Erythroblast (primary cell): ENCODE results near the gene ANXA4.
A peak's percentile ranks its signal among the peaks of the same experiment; 100 is the strongest.
"Not testable (repeated sequence)": the region's sequence is repeated elsewhere in the genome, so short reads cannot be mapped to it uniquely, and the experiment has no call there.

Experiments used
- DNase-seq, 2 experiments: peaks; one replicate each; lab custom pipeline; 2025; lab: John Stamatoyannopoulos, UW
- GATA1 ChIP-seq: IDR thresholded peaks from 2 replicates; pipeline ENCODE4 v1.6.1; 2011; ENCODE audit warnings: low read depth, mild to moderate bottlenecking, control low read depth, low read length, moderate library complexity
- POLR2A ChIP-seq: IDR thresholded peaks from 2 replicates; pipeline ENCODE4 v1.6.1; 2011; ENCODE audit warnings: mild to moderate bottlenecking, low read length

The ANXA4 gene

DNA sequence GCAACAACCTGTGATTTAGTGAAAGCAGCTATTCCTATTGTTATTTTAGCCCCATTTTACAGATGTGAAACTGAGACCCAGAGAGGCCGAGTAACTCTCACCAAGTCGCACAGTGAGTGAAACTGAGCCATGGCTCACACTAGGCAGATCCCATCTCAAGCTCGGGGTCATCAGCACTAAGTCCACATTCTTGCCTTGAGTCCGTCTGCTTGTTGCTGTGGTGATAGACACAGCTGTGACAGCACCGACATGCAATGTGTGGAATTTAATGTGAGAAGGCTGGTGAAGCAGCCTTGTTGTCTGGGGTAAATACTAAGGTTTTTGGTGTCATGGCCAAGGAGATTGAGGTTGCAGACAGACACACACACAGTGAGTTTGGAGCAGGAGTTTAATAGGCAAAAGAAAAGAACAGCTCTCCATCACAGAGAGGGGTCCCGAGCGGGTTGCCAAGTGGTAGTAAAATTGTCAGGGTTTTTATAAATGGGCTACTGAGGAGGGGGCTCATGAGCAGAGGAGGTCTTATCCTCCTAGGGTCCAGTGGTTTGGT, 47.3 kb downstream of the ANXA4 start:
- TF ChIP-seq GATA1 (no peak), POLR2A (no peak)
- no peak for DNase-seq

DNA sequence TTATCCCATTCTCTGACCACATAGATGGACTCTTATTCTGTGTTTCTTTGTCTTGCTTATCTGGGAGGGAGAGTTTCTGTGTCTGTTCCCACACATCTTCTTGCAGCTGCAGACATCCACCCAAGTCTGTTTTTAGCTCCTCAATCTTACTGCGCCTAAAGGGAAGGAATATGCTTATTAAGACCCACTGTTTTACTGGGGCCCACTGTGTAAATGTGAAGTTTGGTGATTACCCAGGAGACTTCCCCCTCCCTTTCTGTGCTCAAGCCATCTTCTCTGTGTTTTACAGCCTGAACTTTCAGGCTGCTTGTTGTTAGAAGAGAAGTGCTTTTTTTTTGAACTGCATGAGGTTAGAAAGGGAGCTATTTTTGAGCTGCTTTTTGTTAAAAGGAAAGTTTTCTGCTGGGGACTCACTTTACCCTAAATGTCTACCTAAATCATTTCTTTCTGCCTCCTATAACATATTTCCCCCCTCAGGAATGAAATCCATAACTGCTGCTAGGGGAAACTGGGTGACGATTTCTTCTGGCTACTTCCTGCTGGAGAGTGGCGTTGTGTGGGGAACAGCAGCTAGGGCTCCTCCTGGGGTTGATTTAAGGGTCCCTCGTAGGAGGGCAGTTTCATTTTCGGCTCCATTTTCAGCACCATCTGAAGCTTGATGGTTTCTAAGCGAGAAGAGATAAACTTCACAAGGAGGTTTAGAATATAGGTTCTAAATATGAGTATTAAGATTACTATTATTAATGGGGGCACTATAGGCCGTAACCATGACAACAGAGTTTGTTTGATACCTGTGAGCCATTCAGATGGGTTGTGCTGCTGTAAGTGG, 48.1 kb downstream of the ANXA4 start:
- DNase-seq: no peak
- TF ChIP-seq POLR2A (no peak), GATA1 (no peak)

DNA sequence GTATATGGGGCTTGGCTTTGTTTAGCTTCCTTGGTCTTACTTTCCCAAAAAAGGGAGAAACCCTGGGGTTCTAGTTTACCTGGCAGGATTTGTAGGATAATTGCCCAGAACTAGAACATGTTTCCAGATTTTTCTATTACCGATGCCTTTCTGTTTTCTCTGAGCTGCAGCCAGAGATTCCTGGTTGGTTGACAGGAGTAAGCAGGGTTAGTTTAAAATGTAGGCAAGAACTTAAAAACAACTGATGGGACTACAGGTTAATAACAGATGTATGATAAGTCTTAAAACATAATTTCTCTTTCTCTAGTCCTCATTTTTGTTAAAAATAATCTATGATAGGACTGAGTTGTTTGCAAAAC, 48.6 kb downstream of the ANXA4 start:
- no peak for DNase-seq
- TF ChIP-seq GATA1 (no peak), POLR2A (no peak)

DNA sequence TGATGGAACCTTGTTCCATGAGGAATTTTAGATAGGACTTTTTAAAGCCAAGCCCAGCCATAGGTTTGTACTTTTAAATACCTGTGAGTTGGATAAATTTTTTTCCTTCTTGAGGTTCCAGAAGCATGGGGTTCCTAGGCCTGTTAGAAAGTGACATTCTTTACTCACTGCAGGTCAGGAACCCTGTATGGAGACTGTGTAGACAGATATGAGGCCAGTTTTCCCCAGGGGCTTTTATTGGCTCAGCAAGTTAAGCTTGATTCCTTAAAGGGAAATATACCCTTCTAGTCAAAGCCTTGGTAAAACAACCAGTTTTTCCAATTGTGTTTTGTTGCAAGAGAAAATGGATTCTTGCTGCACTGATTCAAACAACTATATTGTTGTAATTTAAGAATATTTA, 49.1 kb downstream of the ANXA4 start:
- no peak for DNase-seq
- TF ChIP-seq GATA1 (no peak), POLR2A (no peak)

DNA sequence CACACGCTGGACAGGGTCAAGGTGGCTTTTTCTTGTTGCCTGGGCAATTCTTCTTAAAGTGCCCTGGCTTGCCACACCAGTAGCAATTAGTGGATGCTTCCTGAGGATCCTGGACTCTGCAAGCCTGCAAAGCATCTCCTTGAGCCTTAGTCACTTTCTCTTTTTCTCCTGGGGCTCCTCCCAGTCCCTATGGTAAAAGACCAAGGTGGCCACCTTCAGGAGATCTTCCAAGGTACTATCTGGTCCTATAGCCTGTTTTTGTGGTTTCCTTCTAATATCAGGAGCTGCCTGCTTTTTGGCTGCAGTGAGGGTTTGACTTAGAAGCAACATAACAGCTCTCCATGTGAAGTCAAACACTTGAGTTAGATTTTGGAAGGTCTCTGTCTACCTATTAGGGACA, 54.2 kb downstream of the ANXA4 start:
- DNase-seq: peak; percentile 38 to 40
- TF ChIP-seq POLR2A (no peak), GATA1 (no peak)

DNA sequence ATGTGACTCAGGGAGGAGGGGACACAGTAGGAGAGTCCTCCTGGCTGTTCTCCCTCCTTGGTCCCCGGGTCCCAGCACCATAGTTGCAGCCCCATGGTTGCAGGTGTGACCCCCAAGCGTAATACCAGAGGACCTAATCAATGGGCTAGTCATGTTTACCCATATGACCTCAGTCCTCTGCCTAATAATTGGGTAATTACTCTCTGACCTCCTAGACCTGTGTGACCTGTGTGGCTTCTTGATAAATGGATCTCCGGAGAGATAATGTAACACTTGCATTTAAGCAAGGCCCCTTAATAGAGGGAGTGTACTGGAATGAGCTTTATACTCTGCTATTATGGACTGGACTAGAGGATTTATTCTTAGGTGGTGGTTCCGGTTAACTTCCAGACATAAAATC, 55.3 kb downstream of the ANXA4 start:
- DNase-seq: peak in 1 of 2 experiments; percentile 15
- TF ChIP-seq GATA1: no peak
- no peak for TF ChIP-seq POLR2A

DNA sequence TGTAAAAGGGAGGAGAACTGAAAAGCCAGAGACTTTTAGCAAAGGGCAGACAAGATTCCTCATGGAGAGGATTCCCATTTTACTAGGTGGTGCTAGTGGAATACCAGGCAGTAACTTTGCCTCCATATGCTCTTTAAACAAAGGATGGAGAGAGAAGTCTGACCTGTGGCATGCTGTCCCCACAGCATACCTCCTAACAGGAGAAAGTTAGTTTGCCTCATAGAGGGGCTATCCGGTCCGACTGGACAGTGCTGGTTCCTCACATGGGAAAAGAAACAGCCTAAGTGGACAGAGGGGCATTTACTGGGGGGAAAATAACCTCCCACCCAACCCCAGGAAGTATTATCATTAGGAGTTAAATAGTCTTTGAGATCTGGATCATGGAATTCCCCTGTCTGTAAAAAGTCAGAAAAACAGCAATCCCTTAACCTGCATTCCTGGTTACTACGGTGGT, 55.9 kb downstream of the ANXA4 start:
- TF ChIP-seq POLR2A: no peak
- TF ChIP-seq GATA1: no peak
- DNase-seq: no peak

DNA sequence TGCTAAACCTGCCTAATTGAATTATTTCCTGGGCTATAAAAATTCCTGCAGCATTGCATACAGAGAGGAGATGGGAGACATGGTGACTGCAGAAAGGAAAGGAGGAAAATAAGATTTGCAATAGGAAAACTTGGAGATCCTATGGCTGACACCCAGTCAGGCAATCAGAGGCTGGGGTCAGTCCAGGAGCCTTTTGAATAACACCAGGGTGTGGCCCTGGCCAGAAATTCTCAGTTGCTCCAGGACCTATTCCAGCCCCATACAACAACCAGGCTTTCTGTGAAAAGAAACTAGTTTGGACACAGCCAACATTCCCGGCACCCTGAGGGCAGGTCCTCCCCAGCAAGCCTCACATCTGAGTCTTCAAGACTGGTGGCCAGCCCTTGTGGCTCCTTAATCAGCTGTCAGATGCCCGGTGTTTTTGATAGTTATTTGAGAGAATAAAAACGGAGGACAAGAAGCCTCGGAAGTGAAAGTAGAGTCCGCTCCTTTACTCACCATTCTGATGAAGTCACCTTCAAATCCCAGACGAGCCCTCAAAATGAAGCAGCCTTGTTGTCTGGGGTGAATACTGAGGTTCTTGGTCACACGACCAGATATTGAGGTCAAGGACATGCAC, 56.5 kb downstream of the ANXA4 start:
- no peak for TF ChIP-seq POLR2A
- no peak for TF ChIP-seq GATA1
- DNase-seq: no peak

DNA sequence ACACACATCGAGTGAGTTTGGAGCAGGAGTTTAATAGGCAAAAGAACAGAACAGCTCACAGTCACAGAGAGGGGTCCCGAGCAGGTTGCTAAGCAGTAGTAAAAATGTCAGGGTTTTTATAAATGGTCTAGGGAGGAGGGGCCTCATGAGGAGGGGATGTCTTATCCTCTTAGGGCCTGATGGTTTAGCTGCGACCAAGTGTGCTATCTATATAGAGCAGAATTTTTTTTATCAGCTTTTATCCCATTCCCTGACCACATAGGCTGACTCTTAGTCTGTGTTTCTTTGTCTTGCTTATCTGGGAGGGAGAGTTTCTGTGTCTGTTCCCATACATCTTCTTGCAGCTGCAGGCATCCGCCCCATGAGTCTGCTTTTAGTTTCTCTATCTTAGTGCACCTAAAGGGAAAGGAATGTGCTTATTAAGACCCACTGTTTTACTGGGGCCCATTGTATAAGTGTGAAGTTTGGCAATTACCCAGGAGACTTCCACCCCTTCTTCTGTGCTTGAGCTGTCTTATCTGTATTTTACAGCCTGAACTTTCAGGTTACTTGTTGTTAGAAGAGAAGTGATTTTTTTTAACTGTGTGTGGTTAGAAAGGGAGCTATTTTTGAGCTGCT, 57.1 kb downstream of the ANXA4 start:
- TF ChIP-seq POLR2A (peak; percentile 43), GATA1 (peak; percentile 67)
- DNase-seq: peak; percentile 89 to 98

DNA sequence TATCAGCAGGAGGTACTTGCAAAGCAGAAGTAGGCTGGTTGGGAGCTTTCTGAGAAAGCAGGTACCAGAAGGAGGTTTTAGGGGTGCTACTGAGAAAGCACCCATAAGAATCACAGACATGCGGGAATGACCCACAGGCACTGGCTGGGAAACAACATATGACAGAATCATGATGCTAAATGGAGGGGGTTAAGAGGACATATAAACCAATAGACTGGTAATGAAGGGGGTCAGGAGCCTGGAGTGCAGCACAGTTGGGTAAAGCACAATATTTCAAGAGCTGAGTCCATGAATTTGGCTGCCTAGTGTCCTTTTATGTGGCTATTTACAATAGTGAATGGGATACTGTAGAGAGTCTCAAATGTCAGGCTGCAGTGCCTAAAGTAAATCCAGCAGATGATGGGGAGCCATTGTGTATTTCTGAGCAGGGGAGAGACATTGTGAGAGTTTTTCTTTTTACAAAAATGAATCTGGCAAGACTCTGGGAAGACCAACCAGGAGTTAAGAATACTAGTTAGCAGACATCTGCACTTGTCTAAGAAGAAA, 59.9 kb downstream of the ANXA4 start:
- no peak for DNase-seq
- no peak for TF ChIP-seq POLR2A
- no peak for TF ChIP-seq GATA1

DNA sequence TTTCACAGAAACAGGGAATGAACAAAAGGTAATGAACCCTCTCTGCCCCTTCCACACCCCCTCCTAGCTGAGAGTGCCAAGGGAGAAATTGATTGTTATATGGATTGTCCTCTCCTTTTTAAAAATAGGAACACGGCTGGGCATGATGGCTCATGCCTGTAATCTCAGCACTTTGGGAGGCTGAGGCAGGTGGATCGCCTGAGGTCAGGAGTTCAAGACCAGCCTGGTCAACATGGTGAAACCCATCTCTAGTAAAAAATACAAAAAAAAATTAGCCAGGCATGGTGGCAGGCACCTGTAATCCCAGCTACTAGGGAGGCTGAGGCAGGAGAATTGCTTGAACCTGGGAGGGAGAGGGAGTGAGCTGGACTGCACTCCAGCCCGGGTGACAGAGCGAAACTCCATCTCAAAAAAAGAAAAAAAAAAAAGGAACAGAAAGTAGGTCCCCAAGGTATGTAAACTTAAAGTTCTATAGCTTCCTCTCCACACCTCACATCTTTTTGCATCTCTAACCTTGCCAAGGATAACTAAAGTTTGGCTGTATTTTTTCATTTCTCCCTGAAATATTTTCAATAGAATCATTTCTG, 60.9 kb downstream of the ANXA4 start:
- DNase-seq: not testable (repeated sequence)

DNA sequence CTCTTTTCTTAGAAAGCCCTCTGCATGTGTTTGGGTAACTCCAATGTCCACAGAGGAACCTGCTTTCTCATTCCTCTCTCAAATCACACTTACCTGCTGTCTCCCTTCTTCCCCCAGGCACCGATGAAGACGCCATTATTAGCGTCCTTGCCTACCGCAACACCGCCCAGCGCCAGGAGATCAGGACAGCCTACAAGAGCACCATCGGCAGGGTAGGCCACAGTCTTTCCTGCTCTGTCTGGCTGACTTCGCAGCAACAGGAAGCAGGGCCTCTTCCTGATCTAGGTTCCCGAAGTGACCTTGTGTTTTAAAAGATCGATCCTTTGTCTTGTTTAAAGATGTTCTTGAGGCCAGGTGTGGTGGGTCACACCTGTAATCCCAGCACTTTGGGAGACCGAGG, 62.5 kb downstream of the ANXA4 start:
- TF ChIP-seq POLR2A (no peak), GATA1 (no peak)
- no peak for DNase-seq

DNA sequence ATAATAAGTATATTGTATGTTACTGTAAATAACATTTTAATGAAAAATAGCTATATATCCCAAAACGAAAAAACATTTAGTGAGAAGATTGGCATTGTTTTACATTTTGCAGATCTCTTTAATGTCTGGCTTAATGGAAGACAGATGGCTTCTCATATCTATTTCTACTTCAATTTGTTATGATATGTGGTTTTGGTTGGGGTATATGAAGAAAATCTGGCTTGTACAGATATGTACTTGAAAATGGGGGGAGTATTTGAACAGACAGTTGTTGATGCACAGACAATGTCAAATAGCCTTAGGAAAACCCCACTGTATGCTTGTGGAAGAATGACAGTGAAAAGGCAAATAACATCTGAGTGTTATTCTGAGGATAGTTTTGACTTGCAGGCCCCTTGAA, 64.0 kb downstream of the ANXA4 start:
- DNase-seq: no peak
- TF ChIP-seq GATA1: no peak
- no peak for TF ChIP-seq POLR2A

DNA sequence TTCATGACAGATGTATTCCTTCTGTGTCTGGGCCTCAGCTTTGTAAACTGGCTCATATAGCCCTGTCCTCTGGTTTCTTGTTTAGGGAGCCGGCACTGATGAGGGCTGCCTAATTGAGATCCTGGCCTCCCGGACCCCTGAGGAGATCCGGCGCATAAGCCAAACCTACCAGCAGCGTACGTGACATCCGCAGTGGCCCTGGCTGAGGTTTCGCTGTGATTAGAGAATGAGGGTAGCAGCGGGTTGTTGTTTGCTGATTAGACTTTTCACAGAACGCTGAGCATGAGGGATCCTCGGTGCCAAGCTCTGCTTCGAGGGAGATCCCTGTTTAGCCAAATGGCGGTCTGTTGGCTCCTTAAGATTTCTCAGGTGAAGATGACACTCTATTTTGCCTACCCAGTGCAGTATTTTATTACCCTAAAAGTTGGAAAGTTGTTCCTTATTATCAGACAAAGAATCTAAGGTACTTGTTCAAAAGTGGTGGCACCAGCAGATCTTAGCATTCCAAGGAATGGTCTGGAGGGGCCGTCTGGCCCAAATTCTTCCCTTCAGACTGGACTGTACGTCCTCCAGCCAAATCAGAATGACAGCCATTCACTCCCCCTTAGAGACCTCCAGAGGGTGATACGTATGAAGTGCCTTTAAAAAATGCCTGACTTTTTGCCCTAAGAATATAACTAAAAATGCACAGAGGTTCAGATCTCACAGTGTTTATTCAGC, 66.0 kb downstream of the ANXA4 start:
- DNase-seq: no peak
- TF ChIP-seq GATA1: no peak
- TF ChIP-seq POLR2A: no peak
